ENCODE measurements around the gene ANKRD55.

GRCh38 chr5:56175488-56175887 is 57.6 kb downstream of the ANKRD55 start:
- no peak for TF ChIP-seq CTCF (conservative IDR thresholded peaks at IDR 0.05; ENCODE audit: low read length)
- no peak for TF ChIP-seq EZH2phosphoT487 (IDR thresholded peaks at IDR 0.05; ENCODE audit: borderline replicate concordance, low read depth, low read length)
